GM21723 (cell line): ENCODE measurements around the gene USO1.
"Not testable (repeated sequence)": the region's sequence is repeated elsewhere in the genome, so short reads cannot be mapped to it uniquely, and the experiment has no call there.

Source experiments
- ATAC-seq: cut with Tn5 transposase; IDR thresholded peaks from one replicate; pipeline ENCODE4 v1.9.1; 2021; ENCODE audit warnings: mild to moderate bottlenecking, moderate library complexity; ENCODE audit not compliant: unreplicated experiment

USO1 gene

GRCh38 chr4:75745161-75745560 lies 20.8 kb downstream of the USO1 start:
- ATAC-seq: no peak

GRCh38 chr4:75745721-75746199 lies 21.4 kb downstream of the USO1 start:
- no peak for ATAC-seq

- ATAC-seq: no peak
Measured at GRCh38 chr4:75752637-75753036, 28.3 kb downstream of the USO1 start.

GRCh38 chr4:75769036-75769435 lies 44.7 kb downstream of the USO1 start:
- no peak for ATAC-seq

- ATAC-seq: no peak
Measured at GRCh38 chr4:75771607-75772006, 47.2 kb downstream of the USO1 start.

- ATAC-seq: no peak
Measured at GRCh38 chr4:75777589-75777988, 53.2 kb downstream of the USO1 start.

- no peak for ATAC-seq
Measured at GRCh38 chr4:75779105-75779757, 54.9 kb downstream of the USO1 start.

- no peak for ATAC-seq
Measured at GRCh38 chr4:75781305-75781704, 56.9 kb downstream of the USO1 start.

- ATAC-seq: no peak
Measured at GRCh38 chr4:75786526-75786925, 62.1 kb downstream of the USO1 start.

GRCh38 chr4:75786938-75787337 lies 62.6 kb downstream of the USO1 start:
- ATAC-seq: no peak

GRCh38 chr4:75790024-75790423 lies 65.6 kb downstream of the USO1 start:
- no peak for ATAC-seq

- ATAC-seq: no peak
Measured at GRCh38 chr4:75800972-75801371, 76.6 kb downstream of the USO1 start.

- not testable (repeated sequence) for ATAC-seq
Measured at GRCh38 chr4:75806035-75806434, 81.7 kb downstream of the USO1 start.

GRCh38 chr4:75817901-75818300 lies 93.5 kb downstream of the USO1 start:
- no peak for ATAC-seq

- ATAC-seq: no peak
Measured at GRCh38 chr4:75819121-75819520, 94.7 kb downstream of the USO1 start.

- no peak for ATAC-seq
Measured at GRCh38 chr4:75820197-75820596, 95.8 kb downstream of the USO1 start.

GRCh38 chr4:75820676-75821075 lies 96.3 kb downstream of the USO1 start:
- no peak for ATAC-seq

- ATAC-seq: no peak
Measured at GRCh38 chr4:75821216-75821615, 96.8 kb downstream of the USO1 start.

- ATAC-seq: no peak
Measured at GRCh38 chr4:75821966-75822365, 97.6 kb downstream of the USO1 start.

- no peak for ATAC-seq
Measured at GRCh38 chr4:75822416-75822815, 98.0 kb downstream of the USO1 start.

- ATAC-seq: no peak
Measured at GRCh38 chr4:75823812-75824211, 99.4 kb downstream of the USO1 start.

GRCh38 chr4:75830906-75831305 lies 106.5 kb downstream of the USO1 start:
- ATAC-seq: no peak

- no peak for ATAC-seq
Measured at GRCh38 chr4:75831856-75832405, 107.6 kb downstream of the USO1 start.
